ENCODE measurements around the gene DNASE2.
"Not testable (repeated sequence)": the region's sequence is repeated elsewhere in the genome, so short reads cannot be mapped to it uniquely, and the experiment has no call there.

GRCh38 chr19:12890299-12890786, 9.1 kb upstream of the DNASE2 start:
- not testable (repeated sequence) for TF ChIP-seq CTCF (IDR thresholded peaks at IDR 0.05); MYBL2 (CRISPR knock-in tag; IDR thresholded peaks at IDR 0.05); ELF4 (CRISPR knock-in tag; IDR thresholded peaks at IDR 0.05; ENCODE audit: low read depth); MAX (CRISPR knock-in tag; IDR thresholded peaks at IDR 0.05); GTF2I (CRISPR knock-in tag; conservative IDR thresholded peaks at IDR 0.05); FOXJ3 (CRISPR knock-in tag; IDR thresholded peaks at IDR 0.05; ENCODE audit: borderline replicate concordance); STAT6 (CRISPR knock-in tag; conservative IDR thresholded peaks at IDR 0.05; ENCODE audit: low read depth); PREB (CRISPR knock-in tag; IDR thresholded peaks at IDR 0.05; ENCODE audit: borderline replicate concordance); NR3C1 (CRISPR knock-in tag; conservative IDR thresholded peaks at IDR 0.05; ENCODE audit: low read depth); ETV6 (CRISPR knock-in tag; IDR thresholded peaks at IDR 0.05); PRRX2 (CRISPR knock-in tag; IDR thresholded peaks at IDR 0.05); ZNF512 (CRISPR knock-in tag; IDR thresholded peaks at IDR 0.05; ENCODE audit: borderline replicate concordance); CREB1 (CRISPR knock-in tag; IDR thresholded peaks at IDR 0.05)
